Karpas-422 (cell line): ENCODE measurements around the gene GPR3. TPM values are rescaled to one million over a fixed set of nuclear protein-coding genes. Genes with fewer than 3 reads are reported as not detected.

Experiments used
- DNase-seq: peaks from one replicate; pipeline ENCODE4 v3.0.0-alpha.2; 2015
- H2AFZ ChIP-seq: fragments of 200-600 bp; sonication (generic); 2 replicates; pipeline ENCODE4 v1.6.1; 2014; ENCODE audit warnings: antibody characterized with exemption, low read length, mixed read lengths
- H3K27ac ChIP-seq: fragments of 200-600 bp; sonication (generic); 2 replicates; pipeline ENCODE4 v1.5.1; 2014; ENCODE audit warnings: mild to moderate bottlenecking, low read length, moderate library complexity
- H3K27me3 ChIP-seq: fragments of 200-600 bp; sonication (generic); 2 replicates; pipeline ENCODE4 v1.6.1; 2014; ENCODE audit warnings: low read length, mixed read lengths
- H3K36me3 ChIP-seq: fragments of 200-600 bp; sonication (generic); 2 replicates; pipeline ENCODE4 v1.6.1; 2014; ENCODE audit warnings: low read length, mixed read lengths; ENCODE audit not compliant: insufficient read depth
- H3K4me1 ChIP-seq: fragments of 200-600 bp; sonication (generic); 2 replicates; pipeline ENCODE4 v1.6.1; 2014; ENCODE audit warnings: mild to moderate bottlenecking, low read length, mixed read lengths
- H3K4me2 ChIP-seq: fragments of 200-600 bp; sonication (generic); 2 replicates; pipeline ENCODE4 v1.6.1; 2014; ENCODE audit warnings: low read length, low read depth, mild to moderate bottlenecking; ENCODE audit not compliant: poor library complexity, severe bottlenecking
- H3K4me3 ChIP-seq: fragments of 200-600 bp; sonication (generic); 2 replicates; pipeline ENCODE4 v1.5.1; 2014; ENCODE audit warnings: mild to moderate bottlenecking, antibody characterized with exemption, low read length, mixed read lengths
- H3K79me2 ChIP-seq: fragments of 200-600 bp; sonication (generic); 2 replicates; pipeline ENCODE4 v1.6.1; 2014; ENCODE audit warnings: mild to moderate bottlenecking, low read length, mixed read lengths
- H3K9ac ChIP-seq: fragments of 200-600 bp; sonication (generic); 2 replicates; pipeline ENCODE4 v1.6.0; 2014; ENCODE audit warnings: low read length
- H3K9me2 ChIP-seq: fragments of 200-600 bp; sonication (generic), shearing (Covaris generic); replicated peaks from 2 replicates; pipeline ENCODE4 v1.6.0; 2014; ENCODE audit warnings: mild to moderate bottlenecking, low read length, moderate library complexity; ENCODE audit not compliant: insufficient read depth
- H3K9me3 ChIP-seq: fragments of 300-700, 200-600 bp; sonication (generic); 2 replicates; pipeline ENCODE4 v1.6.1; 2014; ENCODE audit warnings: low read length, mixed read lengths
- H4K20me1 ChIP-seq: fragments of 200-600 bp; sonication (generic); 2 replicates; pipeline ENCODE4 v1.6.1; 2014; ENCODE audit warnings: mild to moderate bottlenecking, antibody characterized with exemption, low read length, low read depth; ENCODE audit not compliant: insufficient read depth
- total RNA-seq: library from RNA; depleted of rRNA; stranded (reverse); fragments of >200 nt; shearing (Covaris generic); gene quantifications from 2 replicates; pipeline ENCODE4 v1.2.3, GENCODE V29; 2014; ENCODE audit warnings: low replicate concordance

The GPR3 gene
- total RNA-seq, 1 experiment from 2014 or later: 3.6 TPM

GRCh38 chr1:27361553-27361952 lies 30.9 kb upstream of the GPR3 start:
- H3K9me3 ChIP-seq: no peaks in the 10 kb centered on the region
- H3K79me2 ChIP-seq: no peaks in the 10 kb centered on the region
- H3K9me2 ChIP-seq: no peaks in the 10 kb centered on the region
- no peak overlapping the region for H3K9ac ChIP-seq
- no peak for DNase-seq
- H3K27ac ChIP-seq: no peak overlapping the region
- no peaks in the 10 kb centered on the region for H4K20me1 ChIP-seq
- H3K36me3 ChIP-seq: no peaks in the 10 kb centered on the region
- H3K4me3 ChIP-seq: no peak overlapping the region
- no peaks in the 10 kb centered on the region for H3K27me3 ChIP-seq
- no peak overlapping the region for H2AFZ ChIP-seq
- H3K4me1 ChIP-seq: peaks cover 22% of the 10 kb centered on the region
- no peak overlapping the region for H3K4me2 ChIP-seq

GRCh38 chr1:27363766-27364695 lies 28.4 kb upstream of the GPR3 start:
- Histone ChIP-seq H3K4me1 (peaks cover 19% of the 10 kb centered on the region), H3K27ac (no peak overlapping the region), H3K27me3 (no peaks in the 10 kb centered on the region), H2AFZ (no peak overlapping the region), H3K9me2 (no peaks in the 10 kb centered on the region), H3K9ac (no peak overlapping the region), H3K36me3 (no peaks in the 10 kb centered on the region), H3K4me3 (no peak overlapping the region), H3K4me2 (no peak overlapping the region), H4K20me1 (no peaks in the 10 kb centered on the region), H3K79me2 (no peaks in the 10 kb centered on the region), H3K9me3 (no peaks in the 10 kb centered on the region)
- no peak for DNase-seq

DNA sequence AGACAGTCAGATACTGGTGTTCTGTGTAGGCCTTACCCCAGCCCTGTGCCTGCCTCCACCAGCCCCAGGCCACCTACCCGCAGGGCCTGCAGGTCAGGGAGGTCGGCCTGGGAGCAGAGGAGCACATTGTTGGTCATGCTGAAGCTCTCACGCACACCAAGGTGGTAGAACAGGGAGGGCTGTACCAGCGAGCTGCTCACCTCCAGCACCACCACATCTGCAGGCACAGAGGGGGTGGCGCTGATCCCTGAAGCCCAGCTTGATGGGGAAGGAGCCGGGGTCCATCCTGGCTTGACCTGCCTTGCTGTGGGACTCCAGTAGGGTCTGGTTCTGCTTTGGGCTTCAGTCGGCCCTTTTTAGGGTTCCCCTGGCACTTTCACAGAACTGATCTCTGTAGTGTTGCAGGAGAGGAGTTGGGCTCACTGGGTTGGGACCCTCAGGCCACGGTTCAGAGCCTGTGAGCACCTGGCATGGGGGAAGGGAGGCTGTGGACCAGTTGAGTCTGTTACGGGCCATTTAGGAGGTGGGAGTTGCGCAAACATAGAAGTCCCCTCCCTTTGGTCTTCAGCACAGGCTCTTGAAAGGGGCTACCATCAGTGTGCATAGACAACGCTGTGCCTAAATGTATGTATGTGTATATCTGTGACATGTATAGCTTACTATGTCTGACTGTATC lies 27.6 kb upstream of the GPR3 start:
- H3K27ac ChIP-seq: no peak overlapping the region
- no peaks in the 10 kb centered on the region for H3K79me2 ChIP-seq
- H3K9ac ChIP-seq: no peak overlapping the region
- no peak for DNase-seq
- no peaks in the 10 kb centered on the region for H3K36me3 ChIP-seq
- no peak overlapping the region; the same call in 1 of the 2 replicates for H3K4me3 ChIP-seq
- no peaks in the 10 kb centered on the region for H4K20me1 ChIP-seq
- no peaks in the 10 kb centered on the region for H3K27me3 ChIP-seq
- H3K9me3 ChIP-seq: no peaks in the 10 kb centered on the region
- no peaks in the 10 kb centered on the region for H3K9me2 ChIP-seq
- H3K4me1 ChIP-seq: peaks cover 19% of the 10 kb centered on the region
- H2AFZ ChIP-seq: peak overlapping the region; percentile 54; the same call in 1 of the 2 replicates
- peak overlapping the region; percentile 100 for H3K4me2 ChIP-seq

GRCh38 chr1:27365372-27366112 lies 26.9 kb upstream of the GPR3 start:
- H3K9me3 ChIP-seq: no peaks in the 10 kb centered on the region
- H3K27ac ChIP-seq: no peak overlapping the region
- H4K20me1 ChIP-seq: no peaks in the 10 kb centered on the region
- H3K9ac ChIP-seq: peak overlapping the region; percentile 79
- no peaks in the 10 kb centered on the region for H3K9me2 ChIP-seq
- peak overlapping the region; percentile 78; the same call in 1 of the 2 replicates for H2AFZ ChIP-seq
- peak overlapping the region; percentile 100 for H3K4me2 ChIP-seq
- no peaks in the 10 kb centered on the region for H3K79me2 ChIP-seq
- H3K27me3 ChIP-seq: no peaks in the 10 kb centered on the region
- DNase-seq: peak; percentile 93
- H3K36me3 ChIP-seq: no peaks in the 10 kb centered on the region
- peaks cover 19% of the 10 kb centered on the region for H3K4me1 ChIP-seq
- peak overlapping the region; percentile 82 for H3K4me3 ChIP-seq

DNA sequence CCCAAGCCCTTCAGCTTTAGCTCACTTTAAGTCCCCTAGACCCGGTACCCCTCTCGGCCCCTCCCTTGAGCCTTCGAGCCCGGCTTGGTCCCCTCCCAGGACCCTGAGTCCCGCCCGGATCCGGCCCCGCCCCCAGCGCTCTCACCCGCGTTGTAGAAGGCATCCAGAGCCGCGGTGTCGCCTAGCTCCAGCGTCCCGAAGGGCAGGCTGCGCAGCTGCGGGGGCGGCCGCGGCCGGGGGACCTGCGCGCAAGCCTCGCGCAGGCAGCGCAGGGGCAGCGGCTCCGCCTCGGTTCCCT lies 26.4 kb upstream of the GPR3 start:
- Histone ChIP-seq H3K27ac (no peak overlapping the region), H3K4me3 (peak overlapping the region; percentile 82), H3K9me3 (no peaks in the 10 kb centered on the region), H3K27me3 (no peaks in the 10 kb centered on the region), H4K20me1 (no peaks in the 10 kb centered on the region), H3K4me1 (peaks cover 19% of the 10 kb centered on the region), H3K36me3 (no peaks in the 10 kb centered on the region), H2AFZ (peak overlapping the region; percentile 78; the same call in 1 of the 2 replicates), H3K9ac (peak overlapping the region; percentile 79), H3K79me2 (no peaks in the 10 kb centered on the region), H3K4me2 (peak overlapping the region; percentile 100), H3K9me2 (no peaks in the 10 kb centered on the region)
- peak; percentile 89 for DNase-seq

DNA sequence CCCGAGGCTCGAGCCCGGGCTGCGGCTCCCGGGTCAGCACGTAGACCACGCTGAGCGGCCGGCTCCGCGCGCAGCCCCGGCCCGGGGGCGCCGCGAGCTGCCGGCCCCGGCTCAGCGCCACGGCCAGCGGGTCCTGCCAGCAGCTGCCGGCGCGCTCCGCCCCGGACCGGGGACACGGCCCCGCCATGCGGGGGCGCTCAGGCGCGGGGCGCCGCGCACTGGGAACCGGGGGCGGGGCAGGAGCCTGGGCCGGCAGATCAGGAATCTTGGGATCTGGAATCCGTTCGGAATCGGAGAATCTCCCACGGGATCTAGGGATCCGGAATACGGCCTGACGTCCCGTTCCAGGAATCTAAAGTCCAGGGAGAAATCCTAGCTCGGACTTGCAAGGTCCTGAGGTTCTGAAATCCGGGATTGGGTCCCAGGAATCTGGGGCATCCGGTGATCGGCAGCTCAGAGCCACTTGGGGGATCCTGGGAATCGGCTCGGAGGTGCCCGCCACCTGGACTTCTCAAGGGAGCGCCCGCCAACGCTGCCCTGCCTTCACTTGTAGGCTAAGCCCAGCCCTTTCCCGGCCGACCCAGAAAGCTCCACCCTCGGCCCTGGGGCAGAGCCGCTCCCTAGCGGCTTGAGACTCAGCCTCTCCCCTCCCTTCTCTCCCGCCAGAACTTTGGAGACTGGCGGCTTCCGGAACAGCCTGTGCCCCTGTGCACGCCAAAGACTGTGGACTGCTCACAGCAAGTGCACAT lies 25.8 kb upstream of the GPR3 start, which contains the start of gene MAP3K6:
MAP3K6 (minus strand) TSS at position 551 of the 749 bp plus-strand sequence; CDS start at position 187, 364 bp downstream.
- no peak within 1 kb of the TSS for H3K27ac ChIP-seq
- peak within 1 kb of the TSS; percentile 100 for H3K4me2 ChIP-seq
- H3K9me3 ChIP-seq: no peaks in the 10 kb centered on the region
- peaks cover 19% of the 10 kb centered on the region for H3K4me1 ChIP-seq
- peak within 1 kb of the TSS; percentile 94; the same call in 1 of the 2 replicates for H2AFZ ChIP-seq
- no peaks in the 10 kb centered on the region for H3K36me3 ChIP-seq
- peak within 1 kb of the TSS; percentile 82 for H3K4me3 ChIP-seq
- H4K20me1 ChIP-seq: no peaks in the 10 kb centered on the region
- no peaks in the 10 kb centered on the region for H3K27me3 ChIP-seq
- peak; percentile 72 for DNase-seq
- H3K79me2 ChIP-seq: no peaks in the 10 kb centered on the region
- H3K9ac ChIP-seq: peak within 1 kb of the TSS; percentile 79
- H3K9me2 ChIP-seq: no peaks in the 10 kb centered on the region

GRCh38 chr1:27367160-27367650 lies 25.2 kb upstream of the GPR3 start:
- Histone ChIP-seq H3K9ac (peak overlapping the region; percentile 79), H3K27ac (no peak overlapping the region), H3K4me2 (peak overlapping the region; percentile 100), H2AFZ (peak overlapping the region; percentile 94; the same call in 1 of the 2 replicates), H3K4me1 (peaks cover 19% of the 10 kb centered on the region), H3K27me3 (no peaks in the 10 kb centered on the region), H3K36me3 (no peaks in the 10 kb centered on the region), H3K4me3 (peak overlapping the region; percentile 82; the same call in 1 of the 2 replicates), H3K9me2 (no peaks in the 10 kb centered on the region), H3K9me3 (no peaks in the 10 kb centered on the region), H4K20me1 (no peaks in the 10 kb centered on the region), H3K79me2 (no peaks in the 10 kb centered on the region)
- no peak for DNase-seq
